ENCODE measurements around the gene GOLGB1.
"Not testable (repeated sequence)": the region's sequence is repeated elsewhere in the genome, so short reads cannot be mapped to it uniquely, and the experiment has no call there.

GOLGB1 gene

DNA sequence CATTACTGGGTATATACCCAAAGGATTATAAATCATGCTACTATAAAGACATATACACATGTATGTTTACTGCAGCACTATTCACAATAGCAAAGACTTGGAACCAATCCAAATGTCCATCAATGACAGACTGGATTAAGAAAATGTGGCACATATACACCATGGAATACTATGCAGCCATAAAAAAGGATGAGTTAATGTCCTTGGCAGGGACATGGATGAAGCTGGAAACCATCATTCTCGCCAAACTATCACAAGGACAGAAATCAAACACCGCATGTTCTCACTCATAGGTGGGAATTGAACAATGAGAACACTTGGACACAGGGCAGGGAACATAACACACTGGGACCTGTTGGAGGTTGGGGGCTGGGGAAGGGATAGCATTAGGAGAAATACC is 6.4 kb downstream of the GOLGB1 start:
- DNase-seq: not testable (repeated sequence)

DNA sequence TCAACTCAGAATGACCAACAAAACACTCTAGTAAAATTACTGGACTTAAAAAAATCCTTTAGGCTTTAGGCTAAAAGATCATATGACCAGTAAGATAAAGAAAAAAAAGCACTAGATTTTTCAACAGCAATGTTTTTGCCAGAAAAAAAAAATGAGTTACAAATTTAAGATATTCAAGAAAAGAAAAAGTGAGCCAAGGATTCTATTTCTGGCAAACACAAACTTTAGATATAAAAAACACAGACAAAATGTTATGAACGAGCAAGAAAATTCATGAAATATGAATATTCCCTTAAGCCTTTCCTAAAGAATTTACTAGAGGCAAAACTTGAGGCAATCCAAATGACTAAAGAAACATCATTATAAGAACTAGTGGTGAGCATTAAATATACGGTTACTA is 8.6 kb downstream of the GOLGB1 start:
- no peak for DNase-seq

DNA sequence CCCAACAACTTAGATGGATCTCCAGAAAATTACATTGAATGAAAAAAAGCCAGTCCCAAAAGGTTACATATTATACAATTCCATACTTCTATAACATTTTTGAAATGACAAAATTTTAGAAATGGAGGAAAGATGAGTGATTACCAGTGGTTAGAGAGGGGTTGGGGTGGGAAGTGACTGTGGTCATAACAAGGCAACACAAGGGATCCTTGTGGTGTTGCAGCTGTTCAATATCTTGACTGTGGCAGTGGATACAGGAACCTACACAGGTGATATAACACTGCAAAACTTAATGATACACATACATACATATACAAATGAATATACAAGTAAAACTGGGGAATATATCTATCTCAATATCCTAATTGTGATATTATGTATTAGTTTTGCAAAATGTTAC is 9.6 kb downstream of the GOLGB1 start:
- DNase-seq: peak; percentile 33

DNA sequence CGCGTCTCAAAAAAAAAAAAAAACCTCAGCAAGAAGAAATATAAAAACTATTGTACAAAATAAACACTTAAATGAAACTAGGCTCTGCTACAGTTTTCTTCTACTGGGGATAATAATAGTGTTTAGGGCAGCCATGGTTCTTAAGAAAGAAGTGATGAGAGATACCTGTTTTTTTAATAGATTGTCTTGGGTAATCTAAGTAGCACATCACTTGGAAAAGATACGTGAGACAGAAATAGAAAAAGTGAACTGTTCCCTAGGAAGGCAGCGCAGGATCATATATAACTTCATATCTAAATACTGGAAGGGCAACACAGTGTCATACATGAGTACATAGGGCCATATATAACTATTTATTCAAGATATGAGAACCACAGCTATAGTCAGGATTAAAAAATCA is 11.9 kb downstream of the GOLGB1 start:
- DNase-seq: no peak

DNA sequence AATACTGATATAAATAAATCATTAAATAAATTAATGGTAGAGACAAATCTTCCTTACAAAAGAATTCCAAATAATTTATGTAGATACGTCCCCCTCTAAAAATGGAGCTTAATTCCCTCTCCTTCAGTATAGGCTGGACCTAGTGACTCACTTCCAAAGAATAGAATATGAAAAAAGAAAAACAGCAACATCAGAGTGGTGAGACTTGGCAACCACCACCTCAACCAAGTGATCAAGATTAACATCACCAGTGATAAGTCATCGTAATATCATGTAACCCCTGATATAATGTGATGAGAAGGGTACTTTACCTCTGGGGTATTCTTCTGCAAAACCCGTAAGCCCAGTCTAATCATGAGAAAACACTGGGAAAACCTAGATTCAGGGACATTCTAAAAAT is 13.4 kb downstream of the GOLGB1 start:
- no peak for DNase-seq

DNA sequence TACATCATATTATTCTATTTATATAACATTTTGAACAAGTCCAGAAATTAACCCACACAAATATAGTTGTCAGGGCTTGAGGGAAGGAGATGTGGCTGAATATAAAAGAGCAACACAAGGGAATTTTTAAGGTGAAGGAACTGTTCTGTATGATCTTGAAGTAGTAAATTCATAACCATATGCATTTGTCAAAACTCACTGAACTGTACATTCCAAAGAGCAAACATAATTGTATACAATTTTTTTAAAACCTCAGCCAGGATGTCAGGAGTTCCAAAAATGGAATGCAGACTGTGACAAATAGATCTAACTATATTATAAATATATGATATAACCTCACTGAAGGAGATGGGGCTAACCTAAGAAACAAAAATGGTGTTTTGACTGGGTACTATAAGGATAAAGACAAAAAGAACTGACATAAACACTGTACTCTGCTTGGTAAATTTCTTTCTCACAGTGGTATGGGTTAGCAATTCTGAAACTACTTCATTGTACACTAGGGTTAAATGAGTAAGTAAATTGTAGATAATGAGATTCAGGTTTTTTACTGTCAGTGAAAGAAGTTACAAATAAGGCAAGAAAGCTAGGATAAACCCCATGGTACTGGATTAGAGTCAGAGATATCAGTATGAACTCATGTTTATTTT is 14.4 kb downstream of the GOLGB1 start:
- DNase-seq: no peak

DNA sequence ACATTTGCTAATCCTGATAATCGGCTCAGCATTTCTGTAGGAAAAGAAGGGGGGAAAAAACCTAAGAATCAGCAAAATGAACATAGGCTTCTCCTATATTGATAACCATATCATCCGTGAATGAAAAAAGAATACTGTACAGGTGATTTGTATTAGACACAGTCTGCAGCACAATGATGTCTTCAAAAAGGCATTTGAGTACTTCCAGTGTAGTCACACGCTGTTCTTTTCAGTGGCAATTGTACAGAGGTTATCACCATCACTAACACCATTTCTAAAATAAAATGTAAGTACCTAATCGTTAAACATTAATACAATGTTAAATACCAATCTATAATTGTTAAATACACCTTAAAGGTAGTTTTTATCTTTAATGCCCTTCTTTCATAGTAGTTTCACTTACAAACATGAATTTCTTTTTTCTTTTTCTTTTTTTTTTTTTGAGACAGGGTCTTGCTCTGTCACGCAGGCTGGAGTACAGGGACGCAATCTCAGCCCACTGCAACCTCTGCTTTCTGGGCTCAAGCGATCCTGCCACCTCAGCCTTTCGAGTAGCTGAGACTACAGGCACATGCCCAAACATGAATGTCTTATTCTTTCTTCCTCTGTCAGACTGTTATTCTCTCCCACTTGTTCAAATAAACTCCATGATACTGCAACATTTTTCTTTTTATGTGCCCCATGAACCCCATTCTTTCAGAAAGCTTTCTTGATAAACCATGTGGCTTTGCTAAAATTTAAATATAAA is 18.4 kb downstream of the GOLGB1 start:
- no peak for DNase-seq

DNA sequence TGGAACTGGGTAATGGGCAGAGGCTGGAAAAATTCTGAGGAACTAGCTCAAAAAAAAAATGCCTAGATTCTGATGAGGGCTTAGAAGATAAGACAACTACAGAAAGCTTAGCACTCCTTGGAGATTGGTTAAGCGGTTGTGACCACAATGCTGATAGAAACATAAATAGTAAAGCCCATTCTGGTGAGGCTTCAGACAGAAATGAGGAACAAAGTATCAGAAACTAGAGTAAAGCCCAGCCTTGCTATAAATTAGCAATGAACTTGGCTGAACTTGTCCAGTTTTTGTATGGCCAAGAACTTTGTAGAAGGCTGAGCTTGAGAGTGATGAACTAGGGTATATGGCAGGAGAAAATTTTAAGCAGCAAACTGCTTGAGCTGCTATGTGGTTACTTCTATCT is 25.4 kb downstream of the GOLGB1 start:
- peak; percentile 99 for DNase-seq

DNA sequence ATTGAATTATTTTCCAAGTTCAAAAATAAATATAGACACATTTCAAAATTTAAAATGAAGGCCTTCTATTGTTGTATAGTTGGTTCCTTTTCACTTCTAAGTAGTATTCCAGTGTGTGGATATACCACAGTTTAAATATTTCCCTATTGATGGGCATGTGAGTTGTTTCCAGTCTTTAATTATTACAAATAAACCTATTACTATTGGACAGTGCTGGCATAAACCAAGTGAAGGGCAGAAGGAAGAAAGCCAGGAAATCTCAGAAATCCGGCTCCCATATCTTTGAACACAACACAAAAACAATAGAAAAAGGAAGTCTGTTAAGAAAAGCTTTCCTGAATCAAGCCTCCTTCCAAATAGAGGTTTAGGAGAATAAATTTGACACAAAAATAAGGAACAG is 26.1 kb downstream of the GOLGB1 start:
- DNase-seq: no peak

DNA sequence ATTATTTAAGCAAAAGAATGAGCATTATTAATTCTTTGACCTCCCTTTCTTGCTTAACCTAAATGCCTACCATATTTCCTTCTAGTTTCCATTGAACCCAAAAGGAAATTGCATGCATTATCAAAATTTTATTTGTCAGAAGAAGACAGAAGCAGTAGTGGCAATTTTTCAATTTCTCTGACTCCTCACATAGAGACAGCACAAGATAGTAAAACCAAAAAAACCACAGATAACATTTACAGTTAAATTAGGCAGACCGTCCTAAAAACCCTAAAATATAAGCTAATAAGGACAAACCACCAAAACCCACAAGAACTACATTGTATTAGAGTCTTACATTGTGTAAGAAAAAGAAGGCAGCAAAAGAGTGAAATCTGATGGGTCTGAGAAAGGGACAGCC is 27.1 kb downstream of the GOLGB1 start:
- DNase-seq: peak; percentile 7

DNA sequence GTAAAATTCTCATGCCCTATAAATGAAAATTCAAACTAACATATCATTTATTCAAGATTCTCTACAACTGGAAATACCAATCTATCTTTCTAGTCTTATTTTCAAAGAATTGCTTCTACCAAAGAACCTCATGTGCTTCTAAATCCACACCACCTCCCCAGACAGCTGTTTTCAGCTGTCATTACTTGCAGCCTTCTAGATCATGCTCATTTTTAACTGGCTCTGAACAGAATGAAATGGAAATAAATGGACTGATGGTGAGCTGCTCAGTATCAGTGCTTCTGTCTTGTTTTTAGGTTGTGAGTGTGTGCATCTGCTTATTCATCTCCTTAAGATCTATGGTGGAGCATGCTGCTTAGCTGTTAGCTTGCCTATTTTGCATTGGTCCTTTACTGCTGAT is 29.4 kb downstream of the GOLGB1 start:
- DNase-seq: no peak

DNA sequence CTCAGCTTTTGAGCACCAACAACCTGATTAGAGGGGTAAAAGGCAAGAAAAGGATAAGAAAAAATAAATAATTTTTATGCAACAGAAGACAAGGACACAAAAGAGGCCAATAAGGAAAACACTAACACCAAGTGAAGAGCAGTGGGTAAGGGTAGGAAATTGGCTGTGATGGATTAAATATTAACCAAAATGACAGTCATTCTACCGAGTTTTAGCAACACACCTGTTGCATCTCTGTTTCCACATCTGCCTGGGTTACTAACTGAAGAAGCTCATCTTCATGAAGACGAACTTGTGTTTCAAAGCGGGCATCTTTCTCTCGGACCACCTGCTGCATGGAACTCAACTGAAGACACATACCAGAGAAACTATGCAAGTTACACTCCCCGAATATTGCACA is 30.1 kb downstream of the GOLGB1 start:
- DNase-seq: no peak

DNA sequence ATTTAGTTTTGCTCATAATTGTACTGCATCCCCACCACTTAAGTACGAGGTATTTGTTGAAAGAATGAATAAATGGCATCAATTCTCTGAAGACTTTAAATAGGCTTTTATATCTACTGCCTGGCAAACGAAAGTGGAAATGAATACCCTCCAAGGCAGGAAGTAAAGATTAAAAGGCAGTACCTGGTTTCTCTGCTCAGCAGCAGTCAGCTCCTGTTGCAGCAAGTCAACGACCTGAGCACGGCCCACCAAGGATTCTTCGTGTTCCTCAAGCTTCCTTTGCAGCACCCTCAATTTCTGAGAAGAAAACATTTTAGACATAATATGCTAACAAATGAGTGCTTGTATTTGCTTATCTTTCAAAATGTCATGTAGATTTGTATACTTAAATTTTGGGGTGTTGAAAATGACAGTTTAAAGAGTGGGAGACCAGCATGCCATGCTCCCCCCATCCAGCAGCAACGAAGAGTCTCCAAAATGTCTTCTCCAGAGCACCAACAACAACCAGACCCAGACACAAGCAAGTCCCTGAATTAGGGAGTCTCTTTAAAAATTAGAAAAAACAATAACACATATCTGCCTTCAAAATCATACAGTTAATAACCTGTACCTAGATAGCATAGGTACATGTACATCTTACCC is 31.2 kb downstream of the GOLGB1 start:
- no peak for DNase-seq

DNA sequence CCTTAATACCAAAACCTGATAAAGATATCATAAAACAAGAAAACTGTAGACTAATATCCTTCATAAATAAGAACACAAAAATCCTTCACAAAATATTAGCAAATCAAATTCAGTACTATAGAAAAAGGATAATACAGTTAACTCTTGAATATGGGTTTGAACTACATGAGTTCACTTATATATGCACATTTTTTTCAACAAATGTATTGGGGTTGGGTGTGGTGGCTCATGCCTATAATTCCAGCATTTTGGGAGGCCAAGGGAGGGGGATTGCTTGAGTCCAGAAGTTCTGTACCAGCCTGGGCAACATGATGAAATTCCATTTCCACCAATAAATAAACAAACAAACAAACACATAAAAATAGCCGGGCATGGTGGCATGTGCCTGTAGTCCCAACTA is 39.2 kb downstream of the GOLGB1 start:
- DNase-seq: no peak

DNA sequence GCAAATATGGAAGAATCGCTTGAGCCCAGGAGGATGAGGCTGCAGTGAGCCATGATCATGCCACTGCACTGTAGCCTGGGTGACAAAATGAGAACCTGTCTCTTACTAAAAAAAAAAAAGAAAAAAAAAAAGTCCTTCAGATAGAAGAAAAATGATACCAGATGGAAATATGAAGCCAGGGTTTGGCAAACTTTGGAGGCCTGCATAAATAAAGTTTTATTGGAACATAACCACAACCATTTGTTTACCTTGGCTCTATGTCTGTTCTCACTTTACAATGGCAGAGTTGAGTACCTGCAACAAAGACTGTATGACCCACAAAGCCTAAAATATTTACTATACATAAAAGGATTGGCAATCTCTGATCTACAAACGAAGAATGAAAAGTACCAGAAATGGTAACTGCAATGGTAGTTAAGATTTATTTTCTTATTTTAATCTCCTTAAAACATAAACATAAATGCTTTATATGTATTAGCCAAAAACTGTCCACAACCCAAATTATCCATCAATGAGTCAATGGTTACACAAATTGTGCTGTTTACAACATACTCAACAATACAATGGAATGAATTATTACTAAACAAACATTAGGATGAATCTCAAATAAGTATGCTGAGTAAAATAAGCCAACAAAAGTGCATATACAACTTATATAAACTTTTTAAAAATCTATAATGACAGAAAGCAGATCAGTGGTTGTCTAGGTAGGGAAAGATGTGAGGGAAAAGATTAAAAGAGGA is 41.8 kb downstream of the GOLGB1 start:
- DNase-seq: no peak

DNA sequence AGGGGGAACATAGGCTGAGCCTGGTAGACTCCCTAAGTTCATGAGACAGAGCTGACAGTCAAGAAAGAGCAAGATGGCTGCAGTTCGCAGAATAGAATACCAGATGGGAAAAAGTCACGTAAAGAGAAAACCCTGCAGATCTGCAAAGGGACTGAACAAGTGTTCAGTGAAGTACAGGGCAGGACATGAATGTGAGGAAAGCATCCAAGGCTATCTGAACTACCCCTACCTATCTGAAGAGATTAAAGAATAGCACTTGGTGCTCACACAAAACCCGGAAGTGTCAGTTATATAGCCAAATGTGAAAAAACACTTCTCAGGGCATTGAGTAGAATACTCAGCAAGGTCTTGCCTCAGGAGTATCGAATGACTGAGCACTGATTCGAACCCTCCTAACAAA is 44.0 kb downstream of the GOLGB1 start:
- DNase-seq: no peak

DNA sequence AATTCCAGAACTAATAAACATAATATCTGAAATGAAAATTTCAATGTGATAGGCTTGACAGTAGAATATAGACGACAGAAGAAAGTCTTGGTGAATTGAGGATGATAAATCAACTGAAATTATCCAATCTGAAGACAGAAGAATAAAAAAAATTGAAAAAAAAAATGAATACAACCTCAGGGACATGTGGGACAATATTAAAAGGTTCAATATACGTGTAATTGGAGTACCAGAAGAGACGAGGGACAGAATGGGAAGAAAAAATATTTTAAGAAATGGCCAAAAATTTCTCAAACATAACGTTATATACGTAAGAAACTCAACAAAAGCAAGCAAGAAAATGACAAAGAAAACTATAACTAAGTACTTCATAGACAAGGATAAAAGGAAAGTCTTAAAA is 45.6 kb downstream of the GOLGB1 start:
- DNase-seq: no peak

DNA sequence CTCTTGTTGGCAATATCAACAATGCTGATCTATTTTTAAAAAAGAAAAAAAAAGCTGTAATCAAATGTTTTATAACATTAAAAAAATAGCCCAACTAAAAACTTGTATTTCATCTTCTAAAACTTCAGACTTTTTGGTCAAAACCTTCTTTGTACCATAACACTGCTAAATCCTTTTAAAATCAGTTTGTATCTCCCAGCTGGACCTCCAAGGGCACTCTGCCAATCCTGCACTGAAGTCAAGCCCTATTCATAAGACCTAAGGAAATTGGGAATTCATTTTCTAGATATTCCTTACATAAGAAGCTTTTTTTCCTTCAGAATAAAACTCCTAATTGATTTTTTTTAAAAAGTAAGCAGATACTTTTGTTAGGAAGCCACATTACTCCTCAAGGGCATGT is 50.6 kb downstream of the GOLGB1 start:
- no peak for DNase-seq

DNA sequence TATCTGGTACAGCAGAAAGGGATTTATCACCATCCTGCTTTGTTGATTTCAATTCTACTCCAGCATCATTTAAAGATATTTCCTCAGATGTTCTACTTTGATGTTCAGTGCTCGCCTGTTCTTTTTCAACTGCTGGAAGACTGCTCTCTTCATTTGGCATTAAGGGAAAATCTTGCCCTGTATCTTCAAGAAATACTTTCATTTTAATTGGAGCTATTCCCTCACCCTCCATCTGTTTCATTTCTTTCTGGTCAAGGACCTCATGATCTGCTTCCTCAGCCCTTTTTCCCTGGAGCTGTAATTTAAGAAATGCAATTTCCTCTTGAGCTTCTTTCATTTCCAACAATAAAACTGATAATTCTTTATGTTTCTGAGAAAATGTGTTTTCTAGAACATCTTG is 51.1 kb downstream of the GOLGB1 start:
- DNase-seq: no peak

DNA sequence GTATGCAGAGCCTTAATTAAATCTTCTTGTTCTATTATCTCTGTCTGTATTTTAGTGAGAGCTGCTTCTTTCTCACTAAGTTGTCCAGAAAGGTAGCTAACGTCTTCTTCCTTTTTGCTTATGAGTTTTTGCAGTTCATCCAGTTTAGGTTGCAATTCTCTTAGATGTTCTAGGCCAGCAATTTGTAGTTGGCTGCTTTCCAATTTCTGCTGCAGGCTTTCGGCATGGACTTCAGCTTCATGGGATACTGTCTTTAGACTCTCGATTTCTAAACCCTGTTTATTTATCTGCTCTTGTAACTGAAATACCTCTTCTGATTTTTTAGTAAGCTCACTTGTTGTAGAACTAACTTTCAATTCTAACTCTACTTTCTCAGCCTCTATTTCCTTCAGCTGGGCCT is 53.4 kb downstream of the GOLGB1 start:
- DNase-seq: no peak

DNA sequence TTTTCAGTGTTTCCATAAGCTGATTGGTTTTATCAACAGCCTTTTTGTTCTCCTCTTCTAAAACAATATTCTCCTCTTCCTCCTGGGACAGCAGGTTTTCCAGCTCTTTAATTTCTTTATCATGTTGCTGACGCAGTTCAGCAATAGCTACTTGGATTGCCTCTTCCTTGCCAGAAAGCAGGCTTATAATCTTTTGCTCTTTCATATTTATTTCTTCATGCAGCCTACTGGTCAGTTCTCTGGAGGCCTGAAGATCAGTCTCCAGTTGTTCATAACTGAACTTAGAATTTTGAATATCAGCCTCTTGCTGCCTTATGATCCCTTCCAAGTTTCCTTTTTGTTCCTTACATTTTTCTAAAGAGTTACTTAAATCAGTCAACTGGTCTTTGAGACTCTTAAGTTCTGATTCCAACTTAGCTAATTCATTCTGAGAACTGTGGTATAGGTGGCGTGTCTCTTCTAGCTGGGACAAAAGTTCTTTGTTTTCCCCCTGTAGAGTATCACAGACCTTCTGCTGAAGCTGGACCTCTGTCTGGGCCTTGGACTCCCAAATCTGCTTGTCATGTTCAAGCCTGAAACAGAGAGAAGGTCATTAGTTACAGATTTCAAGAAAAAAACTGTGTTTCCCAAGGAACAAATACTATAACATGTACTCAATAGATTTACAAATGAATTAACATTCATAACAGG is 57.4 kb downstream of the GOLGB1 start:
- no peak for DNase-seq

DNA sequence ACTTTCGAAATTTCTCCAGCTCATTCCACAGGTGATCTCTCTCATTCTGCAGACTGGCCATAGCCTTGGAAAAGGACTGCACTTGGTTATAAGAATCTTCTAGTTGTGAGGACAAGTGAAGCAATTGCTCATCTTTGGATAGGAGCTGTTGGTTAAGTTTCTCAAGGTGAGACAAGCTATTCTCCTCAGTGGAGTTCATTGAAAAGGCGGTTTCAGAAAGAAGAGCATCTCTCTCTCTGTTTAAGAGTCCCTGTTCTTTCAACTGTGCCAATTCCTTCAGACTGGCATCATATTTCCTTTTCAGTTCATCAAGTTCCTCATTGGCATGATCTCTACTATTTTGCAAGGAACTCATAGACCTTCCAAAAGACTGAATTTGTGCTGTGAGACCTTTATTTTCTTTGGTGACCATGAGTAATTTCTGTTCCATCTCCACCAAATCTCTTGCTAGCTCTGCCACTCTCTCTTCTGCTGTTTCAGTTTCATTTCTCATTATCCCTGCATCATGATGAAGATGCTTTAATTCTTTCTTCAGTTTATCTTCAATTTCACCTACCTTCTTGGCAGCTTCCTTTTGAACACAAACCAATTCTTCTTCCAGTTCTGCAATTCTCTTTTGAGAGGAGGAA is 58.6 kb downstream of the GOLGB1 start:
- DNase-seq: peak; percentile 50

DNA sequence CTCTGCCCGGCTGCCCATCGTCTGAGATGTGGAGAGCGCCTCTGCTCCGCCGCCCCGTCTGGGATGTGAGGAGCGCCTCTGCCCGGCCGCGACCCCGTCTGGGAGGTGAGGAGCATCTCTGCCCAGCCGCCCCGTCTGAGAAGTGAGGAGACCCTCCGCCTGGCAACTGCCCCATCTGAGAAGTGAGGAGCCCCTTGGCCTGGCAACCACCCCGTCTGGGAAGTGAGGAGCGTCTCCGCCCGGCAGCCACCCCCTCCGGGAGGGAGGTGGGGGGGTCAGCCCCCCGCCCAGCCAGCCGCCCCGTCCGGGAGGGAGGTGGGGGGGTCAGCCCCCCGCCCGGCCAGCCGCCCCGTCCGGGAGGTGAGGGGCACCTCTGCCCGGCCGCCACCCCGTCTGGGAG is 60.8 kb downstream of the GOLGB1 start:
- not testable (repeated sequence) for DNase-seq
